H1 (cell line): ENCODE results near the gene ZNF407. TPM values are rescaled to one million over a fixed set of nuclear protein-coding genes. Genes with fewer than 3 reads are reported as not detected.

Source experiments
- CTCF ChIA-PET: fragments of 300-600 bp; sonication (Branson Sonifier 250); formaldehyde crosslinking; loops from one replicate; lab custom pipeline; 2021; ENCODE audit not compliant: partially characterized antibody; lab: Charles Lee
- POLR2A ChIA-PET: fragments of 300-600 bp; sonication (Branson Sonifier 250); formaldehyde crosslinking; loops from one replicate; lab custom pipeline; 2021; ENCODE audit warnings: inconsistent platforms; ENCODE audit not compliant: partially characterized antibody; lab: Charles Lee
- DNase-seq, 2 experiments: peaks; one replicate each; pipeline versions ENCODE4 v3.0.0 to v3.0.0-alpha.2; 2010 to 2022; ENCODE audit warnings: low spot score in 2 of 2, low read depth in 1 of 2, mixed read lengths in 1 of 2
- FAIRE-seq: peaks from 2 replicates; lab custom pipeline; 2011; peaks lifted over from hg19 to GRCh38; lab: Jason Lieb, UNC
- H2AFZ ChIP-seq: 2 replicates; pipeline ENCODE4 v1.8.1; 2012; ENCODE audit warnings: low read length, inconsistent platforms
- H2AK5ac ChIP-seq: 2 replicates; pipeline ENCODE4 v1.6.1; 2013; ENCODE audit warnings: low read depth, low read length
- H2BK120ac ChIP-seq: replicated peaks from 2 replicates; pipeline ENCODE3; 2013; ENCODE audit warnings: low read depth, low read length, inconsistent platforms
- H2BK12ac ChIP-seq: 2 replicates; pipeline ENCODE4 v1.6.1; 2013; ENCODE audit warnings: low read depth, low read length
- H2BK15ac ChIP-seq: 2 replicates; pipeline ENCODE4 v1.6.1; 2013; ENCODE audit warnings: low read length
- H2BK20ac ChIP-seq: 2 replicates; pipeline ENCODE4 v1.6.1; 2013; ENCODE audit warnings: low read length
- H2BK5ac ChIP-seq: 2 replicates; pipeline ENCODE4 v1.6.1; 2013; ENCODE audit warnings: low read depth, low read length
- H3K14ac ChIP-seq: 2 replicates; pipeline ENCODE4 v1.6.1; 2013; ENCODE audit warnings: inconsistent platforms; ENCODE audit not compliant: insufficient read length
- H3K18ac ChIP-seq: 2 replicates; pipeline ENCODE4 v1.6.1; 2013; ENCODE audit warnings: low read length; ENCODE audit errors: extremely low read depth
- H3K23ac ChIP-seq: 2 replicates; pipeline ENCODE4 v1.6.1; 2013; ENCODE audit warnings: inconsistent platforms; ENCODE audit not compliant: insufficient read length
- H3K23me2 ChIP-seq: 2 replicates; pipeline ENCODE4 v1.6.1; 2013; ENCODE audit warnings: low read depth, low read length
- H3K27ac ChIP-seq: 2 replicates; pipeline ENCODE4 v1.6.1; 2011; ENCODE audit warnings: low read depth, low read length, inconsistent platforms
- H3K27me3 ChIP-seq, 4 experiments: replicated peaks in 1 of 4; 1 replicate in 1 of 4; 2 replicates in 3 of 4; pipeline versions ENCODE4 v1.6.1 to v1.8.1; 2011 to 2013; ENCODE audit warnings: low read length in 3 of 4, mild to moderate bottlenecking in 3 of 4, inconsistent platforms in 2 of 4, mixed read lengths in 2 of 4, moderate library complexity in 1 of 4; ENCODE audit not compliant: control insufficient read depth in 3 of 4, insufficient read depth in 3 of 4; ENCODE audit errors: extremely low read depth in 1 of 4
- H3K36me3 ChIP-seq, 4 experiments: 2 replicates each; pipeline versions ENCODE4 v1.6.1 to v1.8.1; 2011 to 2013; ENCODE audit warnings: mild to moderate bottlenecking in 4 of 4, low read length in 3 of 4, moderate library complexity in 2 of 4, control low read depth in 1 of 4, inconsistent platforms in 1 of 4; ENCODE audit not compliant: insufficient read depth in 4 of 4, control insufficient read depth in 2 of 4
- H3K4ac ChIP-seq: replicated peaks from 2 replicates; pipeline ENCODE3; 2013; ENCODE audit warnings: low read length, low read depth, mixed read lengths, inconsistent platforms; ENCODE audit not compliant: insufficient read length
- H3K4me1 ChIP-seq, 4 experiments: replicated peaks in 1 of 4; 1 replicate in 1 of 4; 2 replicates in 3 of 4; pipeline versions ENCODE4 v1.6.1 to v1.8.1; 2011 to 2013; ENCODE audit warnings: low read length in 3 of 4, inconsistent platforms in 2 of 4, mixed read lengths in 1 of 4; ENCODE audit not compliant: insufficient read depth in 4 of 4, control insufficient read depth in 3 of 4
- H3K4me2 ChIP-seq, 2 experiments: 2 replicates each; pipeline versions ENCODE4 v1.6.1 to v1.8.1; 2011 to 2013; ENCODE audit warnings: low read depth in 2 of 2, low read length in 2 of 2, control low read depth in 1 of 2, inconsistent platforms in 1 of 2, mild to moderate bottlenecking in 1 of 2; ENCODE audit not compliant: insufficient read depth in 1 of 2
- H3K4me3 ChIP-seq, 4 experiments: fragments of 200-600, 300-600 bp in 1 of 4; sonication (generic), shearing (Covaris generic), sonication (Bioruptor Twin) in 1 of 4; 2 replicates each; pipeline versions ENCODE4 v1.5.1 to v1.8.1; 2011 to 2016; ENCODE audit warnings: low read length in 4 of 4, low read depth in 3 of 4, control low read depth in 2 of 4, inconsistent platforms in 2 of 4, mild to moderate bottlenecking in 2 of 4, mixed read lengths in 1 of 4, moderate library complexity in 1 of 4; ENCODE audit not compliant: insufficient read depth in 2 of 4; ENCODE audit errors: extremely low read depth in 1 of 4
- H3K56ac ChIP-seq: replicated peaks from 2 replicates; pipeline ENCODE3; 2013; ENCODE audit warnings: low read depth, mild to moderate bottlenecking, mixed read lengths, low read length, inconsistent platforms; ENCODE audit not compliant: insufficient read length
- H3K79me1 ChIP-seq: 2 replicates; pipeline ENCODE4 v1.6.1; 2013; ENCODE audit warnings: low read depth, low read length, control low read depth
- H3K79me2 ChIP-seq, 2 experiments: 2 replicates each; pipeline versions ENCODE4 v1.6.1 to v1.8.1; 2012 to 2013; ENCODE audit warnings: low read length in 2 of 2, mild to moderate bottlenecking in 2 of 2, inconsistent platforms in 1 of 2; ENCODE audit not compliant: insufficient read depth in 2 of 2, control insufficient read depth in 1 of 2
- H3K9ac ChIP-seq, 4 experiments: replicated peaks in 1 of 4; 1 replicate in 1 of 4; 2 replicates in 3 of 4; pipeline versions ENCODE4 v1.6.1 to v1.8.1; 2011 to 2013; ENCODE audit warnings: low read depth in 3 of 4, low read length in 3 of 4, control low read depth in 2 of 4, mild to moderate bottlenecking in 2 of 4, moderate library complexity in 2 of 4, inconsistent platforms in 1 of 4; ENCODE audit errors: extremely low read depth in 1 of 4
- H3K9me3 ChIP-seq, 2 experiments: 2 replicates each; pipeline versions ENCODE4 v1.6.1 to v1.8.1; 2012 to 2013; ENCODE audit warnings: mild to moderate bottlenecking in 2 of 2, moderate library complexity in 2 of 2, control low read depth in 1 of 2, inconsistent platforms in 1 of 2, low read depth in 1 of 2, low read length in 1 of 2, mixed read lengths in 1 of 2; ENCODE audit not compliant: insufficient read depth in 2 of 2
- H4K20me1 ChIP-seq, 2 experiments: replicated peaks in 1 of 2; 2 replicates each; pipeline versions ENCODE3 to v1.8.1; 2011 to 2013; ENCODE audit warnings: inconsistent platforms in 2 of 2, low read length in 2 of 2, mild to moderate bottlenecking in 1 of 2; ENCODE audit not compliant: insufficient read depth in 2 of 2, control insufficient read depth in 1 of 2
- H4K5ac ChIP-seq: 2 replicates; pipeline ENCODE4 v1.6.1; 2013; ENCODE audit warnings: low read length, low read depth, mixed read lengths, inconsistent platforms; ENCODE audit not compliant: insufficient read length
- H4K8ac ChIP-seq: 2 replicates; pipeline ENCODE4 v1.8.0; 2013; ENCODE audit warnings: mild to moderate bottlenecking, moderate library complexity, low read length, inconsistent platforms; ENCODE audit not compliant: insufficient read depth; ENCODE audit errors: extremely low read depth
- H4K91ac ChIP-seq: replicated peaks from 2 replicates; pipeline ENCODE3; 2013; ENCODE audit warnings: low read length, mixed read lengths, inconsistent platforms; ENCODE audit not compliant: insufficient read length
- PHF8 ChIP-seq: fragments of 200-600 bp; sonication (generic); conservative IDR thresholded peaks from 2 replicates; pipeline ENCODE4 v1.7.1; 2012; ENCODE audit warnings: low read depth, mild to moderate bottlenecking, inconsistent platforms, low read length, moderate library complexity
- RAD21 ChIP-seq, 2 experiments: IDR thresholded peaks in 1 of 2; conservative IDR thresholded peaks in 1 of 2; 2 replicates each; pipeline ENCODE4 v1.6.1; 2011; ENCODE audit warnings: low read depth in 2 of 2, low read length in 2 of 2, improper control_type of control experiment in 1 of 2, inconsistent platforms in 1 of 2, mild to moderate bottlenecking in 1 of 2, moderate library complexity in 1 of 2
- WGBS, 2 experiments: shearing (Covaris generic) in 1 of 2; methylation state at CpG; one replicate each; pipeline versions ENCODE4 v1.1.6 to v1.1.7; 2013 to 2015; ENCODE audit warnings: low lambda C conversion rate in 2 of 2, mixed read lengths in 2 of 2, inconsistent platforms in 1 of 2, low coverage in 1 of 2, missing lambda C conversion rate in 1 of 2; ENCODE audit not compliant: insufficient replicate concordance in 2 of 2, insufficient coverage in 1 of 2, insufficient read length in 1 of 2; ENCODE audit errors: extremely low coverage in 1 of 2, missing lambda C conversion rate in 1 of 2; 5-methylcytosine and 5-hydroxymethylcytosine counted together
- polyA plus RNA-seq, 7 experiments: library from polyadenylated mRNA; depleted of rRNA in 3 of 7; stranded (reverse) in 5 of 7; unstranded in 2 of 7; fragments of >200 nt in 5 of 7; fragments of 200-250 nt in 2 of 7; gene quantifications; 1 replicate in 5 of 7; 2 replicates in 1 of 7; 4 replicates in 1 of 7; pipeline versions ENCODE4 v1.2.1 to v1.2.3, GENCODE V29; 2011 to 2013; ENCODE audit warnings: missing spikeins in 2 of 7, mixed read lengths in 2 of 7
- total RNA-seq: library from RNA; stranded (reverse); fragmentation: NEBNext Ultra II Directional; extraction: Animal tissue kit (Norgen Biotek cat#: 25700); gene quantifications from 2 replicates; pipeline ENCODE4 v1.2.1, GENCODE V29; 2021
- TF ChIP-seq, protein P1 (sequence below), 3 experiments: IDR thresholded peaks; 1 replicate in 2 of 3; 2 replicates in 1 of 3; pipeline versions ENCODE4 v1.5.1 to v1.6.1; 2011; ENCODE audit warnings: low read length in 3 of 3, mild to moderate bottlenecking in 3 of 3, inconsistent platforms in 2 of 3, low read depth in 1 of 3, moderate library complexity in 1 of 3; ENCODE audit not compliant: insufficient read depth in 1 of 3; ENCODE audit errors: control extremely low read depth in 1 of 3

ZNF407 gene
- total and polyA plus RNA-seq, 2 of the 8 experiments (the other 6 are each of a cell fraction or from before 2014, with no cell fraction given): 1.5 to 6.8 TPM

DNA sequence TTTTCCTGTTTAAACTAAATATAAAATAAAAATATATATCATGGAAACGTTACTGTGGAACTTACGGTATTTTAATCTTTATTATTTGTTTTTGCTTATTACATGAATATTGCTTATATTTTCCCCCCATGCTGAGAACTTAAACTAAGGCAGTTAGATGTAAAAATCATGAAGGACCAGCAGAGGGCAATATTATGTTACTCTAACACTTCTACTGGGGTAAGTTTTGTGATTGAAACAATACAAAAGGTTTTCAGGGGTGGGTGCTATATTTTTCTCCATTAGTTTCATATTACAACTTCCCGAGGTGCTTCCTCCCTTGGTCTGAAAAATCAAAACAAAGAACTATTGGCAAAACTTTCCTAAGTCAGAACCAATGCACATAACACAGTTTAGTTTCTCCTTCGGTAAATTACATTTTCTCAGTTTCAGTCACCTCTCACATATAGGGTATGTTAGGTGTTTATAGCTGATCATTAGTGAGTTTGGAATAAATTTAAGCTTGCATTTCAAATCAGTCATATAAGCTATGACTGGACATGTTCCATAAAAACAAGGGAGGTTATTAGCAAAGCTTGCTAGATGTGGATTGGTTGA lies 54.8 kb downstream of the ZNF407 start:
- POLR2A ChIA-PET: no interaction called here
- no peaks in the 10 kb centered on the region for H3K36me3 ChIP-seq
- H3K4me1 ChIP-seq: peaks cover 0 to 3% (median 1%) of the 10 kb centered on the region in 4 experiments; a peak in 2 of 7 replicates
- H4K20me1 ChIP-seq: peaks cover 0 to 1% of the 10 kb centered on the region in 2 experiments
- H2AFZ ChIP-seq: no peak overlapping the region
- TF ChIP-seq, protein P1, sequence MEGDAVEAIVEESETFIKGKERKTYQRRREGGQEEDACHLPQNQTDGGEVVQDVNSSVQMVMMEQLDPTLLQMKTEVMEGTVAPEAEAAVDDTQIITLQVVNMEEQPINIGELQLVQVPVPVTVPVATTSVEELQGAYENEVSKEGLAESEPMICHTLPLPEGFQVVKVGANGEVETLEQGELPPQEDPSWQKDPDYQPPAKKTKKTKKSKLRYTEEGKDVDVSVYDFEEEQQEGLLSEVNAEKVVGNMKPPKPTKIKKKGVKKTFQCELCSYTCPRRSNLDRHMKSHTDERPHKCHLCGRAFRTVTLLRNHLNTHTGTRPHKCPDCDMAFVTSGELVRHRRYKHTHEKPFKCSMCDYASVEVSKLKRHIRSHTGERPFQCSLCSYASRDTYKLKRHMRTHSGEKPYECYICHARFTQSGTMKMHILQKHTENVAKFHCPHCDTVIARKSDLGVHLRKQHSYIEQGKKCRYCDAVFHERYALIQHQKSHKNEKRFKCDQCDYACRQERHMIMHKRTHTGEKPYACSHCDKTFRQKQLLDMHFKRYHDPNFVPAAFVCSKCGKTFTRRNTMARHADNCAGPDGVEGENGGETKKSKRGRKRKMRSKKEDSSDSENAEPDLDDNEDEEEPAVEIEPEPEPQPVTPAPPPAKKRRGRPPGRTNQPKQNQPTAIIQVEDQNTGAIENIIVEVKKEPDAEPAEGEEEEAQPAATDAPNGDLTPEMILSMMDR (IDR thresholded peaks at IDR 0.05; ENCODE audit: control extremely low read depth in 1 of 3, insufficient read depth in 1 of 3, low read depth in 1 of 3, low read length in 3 of 3): peak in 2 of 3 experiments; percentile 22 to 41; a peak in 2 of 4 replicates
- no peak for TF ChIP-seq PHF8
- TF ChIP-seq RAD21 (IDR thresholded peaks at IDR 0.05 in 1 of 2, conservative IDR thresholded peaks at IDR 0.05 in 1 of 2; ENCODE audit: low read depth in 2 of 2, low read length in 2 of 2): peak; percentile 62 to 64
- TF ChIP-seq, all 59 proteins: peak for 2
- no peak overlapping the region for H3K23ac ChIP-seq
- no peak overlapping the region for H4K5ac ChIP-seq
- H3K4me3 ChIP-seq: no peak overlapping the region
- no peak overlapping the region for H3K14ac ChIP-seq
- no peak overlapping the region for H2AK5ac ChIP-seq
- WGBS, 2 experiments: 41% methylated on average over 4 of the region's 4 CpGs; no CpG with 5 or more reads in 1 of the 2 experiments
- H2BK5ac ChIP-seq: no peak overlapping the region
- FAIRE-seq (peak; percentile 13), DNase-seq (no peak)
- H3K4me2 ChIP-seq: no peak overlapping the region
- no peaks in the 10 kb centered on the region for H3K79me1 ChIP-seq
- no peak overlapping the region for H3K9ac ChIP-seq
- H2BK120ac ChIP-seq: no peak overlapping the region
- no peak overlapping the region for H3K56ac ChIP-seq
- no peak overlapping the region for H2BK20ac ChIP-seq
- no peak overlapping the region for H3K4ac ChIP-seq
- H3K9me3 ChIP-seq: no peaks in the 10 kb centered on the region
- no peak overlapping the region for H2BK15ac ChIP-seq
- no peak overlapping the region for H4K8ac ChIP-seq
- H2BK12ac ChIP-seq: no peak overlapping the region
- H3K27ac ChIP-seq: no peak overlapping the region
- H4K91ac ChIP-seq: no peak overlapping the region
- no peaks in the 10 kb centered on the region for H3K79me2 ChIP-seq
- no peak overlapping the region for H3K18ac ChIP-seq
- H3K23me2 ChIP-seq: no peaks in the 10 kb centered on the region
- CTCF ChIA-PET: interaction anchor here (0.6 to 1.7 kb wide), 8 partner anchors 9 to 1821 kb away, joined by 3 to 10 read pairs (median 4); no protein-coding TSS in a partner anchor
- H3K27me3 ChIP-seq: no peaks in the 10 kb centered on the region
